HS-5 (cell line): ENCODE results near the gene INO80C.

Experiments
- DNase-seq: peaks from one replicate; pipeline ENCODE4 v3.0.0-alpha.2; 2012; ENCODE audit warnings: low read depth

Gene INO80C

GRCh38 chr18:35497370-35498197 lies at the start of gene INO80C:
Gene INO80C, minus strand, starts transcription at chr18:35497960. Its CDS starts 86 bp downstream, at chr18:35497874.
- peak; percentile 74 for DNase-seq

GRCh38 chr18:35547008-35547605 lies 49.3 kb upstream of the INO80C start:
- no peak for DNase-seq

GRCh38 chr18:35542356-35542755 lies 44.6 kb upstream of the INO80C start:
- DNase-seq, result no peak

- DNase-seq, result no peak
These were observed 37.5 kb upstream of the INO80C start for GRCh38 chr18:35535297-35535696.

- DNase-seq, result no peak
These were observed 36.2 kb upstream of the INO80C start for GRCh38 chr18:35533916-35534405.

- DNase-seq, result no peak
These were observed 31.1 kb upstream of the INO80C start for GRCh38 chr18:35528749-35529274.

GRCh38 chr18:35526495-35527059 lies 28.8 kb upstream of the INO80C start:
- no peak for DNase-seq

GRCh38 chr18:35525795-35526494 lies 28.2 kb upstream of the INO80C start:
- DNase-seq, result no peak

- no peak for DNase-seq
These were observed 26.5 kb upstream of the INO80C start for GRCh38 chr18:35524226-35524625.

GRCh38 chr18:35522130-35522959 lies 24.6 kb upstream of the INO80C start:
- DNase-seq, result no peak

GRCh38 chr18:35521133-35521532 lies 23.4 kb upstream of the INO80C start:
- no peak for DNase-seq

GRCh38 chr18:35519148-35519899 lies 21.6 kb upstream of the INO80C start:
- DNase-seq, result no peak

GRCh38 chr18:35517715-35518114 lies 20.0 kb upstream of the INO80C start:
- no peak for DNase-seq

- no peak for DNase-seq
These were observed 19.0 kb upstream of the INO80C start for GRCh38 chr18:35516789-35517188.

GRCh38 chr18:35516351-35516750 lies 18.6 kb upstream of the INO80C start:
- no peak for DNase-seq

GRCh38 chr18:35515460-35516130 lies 17.8 kb upstream of the INO80C start:
- no peak for DNase-seq

- no peak for DNase-seq
These were observed 17.1 kb upstream of the INO80C start for GRCh38 chr18:35514752-35515459.

GRCh38 chr18:35514283-35514682 lies 16.5 kb upstream of the INO80C start:
- no peak for DNase-seq

- no peak for DNase-seq
These were observed 15.6 kb upstream of the INO80C start for GRCh38 chr18:35513181-35513936.
